Cortex of kidney (tissue), 1 donor: ENCODE data around the gene RUNX1.

ENCODE experiments used
- DNase-seq: peaks from one replicate; lab custom pipeline; 2025; lab: John Stamatoyannopoulos, UW

RUNX1 gene

GRCh38 chr21:34992736-34993398, 56.2 kb downstream of the RUNX1 start:
- no peak for DNase-seq

GRCh38 chr21:34992180-34992579, 56.9 kb downstream of the RUNX1 start:
- DNase-seq, result no peak

- no peak for DNase-seq
Observed at GRCh38 chr21:34991366-34991957, 57.6 kb downstream of the RUNX1 start.

GRCh38 chr21:34990842-34991241, 58.3 kb downstream of the RUNX1 start:
- no peak for DNase-seq

- DNase-seq, result no peak
Observed at GRCh38 chr21:34989337-34990151, 59.6 kb downstream of the RUNX1 start.

GRCh38 chr21:34988625-34989024, 60.5 kb downstream of the RUNX1 start:
- no peak for DNase-seq

- DNase-seq, result no peak
Observed at GRCh38 chr21:34988139-34988538, 61.0 kb downstream of the RUNX1 start.

GRCh38 chr21:34987501-34988072, 61.5 kb downstream of the RUNX1 start:
- DNase-seq, result no peak

GRCh38 chr21:34986561-34987500, 62.3 kb downstream of the RUNX1 start:
- no peak for DNase-seq

- DNase-seq, result no peak
Observed at GRCh38 chr21:34984356-34985058, 64.6 kb downstream of the RUNX1 start.

- DNase-seq, result no peak
Observed at GRCh38 chr21:34983680-34984086, 65.4 kb downstream of the RUNX1 start.

- no peak for DNase-seq
Observed at GRCh38 chr21:34981791-34982190, 67.3 kb downstream of the RUNX1 start.

- no peak for DNase-seq
Observed at GRCh38 chr21:34980423-34981115, 68.5 kb downstream of the RUNX1 start.

GRCh38 chr21:34979383-34979782, 69.7 kb downstream of the RUNX1 start:
- no peak for DNase-seq

GRCh38 chr21:34977333-34977732, 71.8 kb downstream of the RUNX1 start:
- DNase-seq, result no peak

- no peak for DNase-seq
Observed at GRCh38 chr21:34974162-34974981, 74.7 kb downstream of the RUNX1 start.

GRCh38 chr21:34973685-34974084, 75.4 kb downstream of the RUNX1 start:
- no peak for DNase-seq

GRCh38 chr21:34971656-34972055, 77.4 kb downstream of the RUNX1 start:
- DNase-seq, result no peak

GRCh38 chr21:34970566-34970965, 78.5 kb downstream of the RUNX1 start:
- no peak for DNase-seq

GRCh38 chr21:34970167-34970500, 79.0 kb downstream of the RUNX1 start:
- DNase-seq, result no peak
